GM21447 (cell line): ENCODE measurements around the gene EVA1B.

Experiments
- ATAC-seq: cut with Tn5 transposase; IDR thresholded peaks from one replicate; pipeline ENCODE4 v1.9.1; 2021; ENCODE audit not compliant: unreplicated experiment

The EVA1B gene

GRCh38 chr1:36346741-36347370 is 23.4 kb upstream of the EVA1B start:
- ATAC-seq: no peak

DNA sequence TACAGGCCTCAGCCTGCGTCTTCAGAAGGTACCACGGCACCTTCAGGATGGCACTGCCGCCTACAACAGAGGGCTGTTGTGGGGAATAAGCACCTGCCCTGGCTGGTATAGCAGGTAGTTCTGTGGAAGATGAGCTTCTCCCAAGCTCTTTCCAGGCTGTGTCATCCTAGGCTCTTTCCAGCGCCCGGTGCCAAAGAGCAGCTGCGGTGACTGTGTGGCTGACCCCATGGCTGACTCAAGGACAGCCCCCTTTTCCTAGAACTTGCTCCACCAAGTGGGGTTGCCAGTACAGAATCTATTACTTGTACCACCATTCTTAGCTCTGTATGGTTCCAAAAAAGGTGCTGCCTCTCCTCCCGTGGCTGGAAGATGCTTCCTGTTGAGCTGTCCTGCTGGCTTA is 21.9 kb upstream of the EVA1B start:
- ATAC-seq: no peak

GRCh38 chr1:36344395-36344680 is 20.9 kb upstream of the EVA1B start:
- no peak for ATAC-seq

GRCh38 chr1:36343651-36344394 is 20.4 kb upstream of the EVA1B start:
- ATAC-seq: no peak

GRCh38 chr1:36342426-36343185 is 19.2 kb upstream of the EVA1B start:
- ATAC-seq: no peak

DNA sequence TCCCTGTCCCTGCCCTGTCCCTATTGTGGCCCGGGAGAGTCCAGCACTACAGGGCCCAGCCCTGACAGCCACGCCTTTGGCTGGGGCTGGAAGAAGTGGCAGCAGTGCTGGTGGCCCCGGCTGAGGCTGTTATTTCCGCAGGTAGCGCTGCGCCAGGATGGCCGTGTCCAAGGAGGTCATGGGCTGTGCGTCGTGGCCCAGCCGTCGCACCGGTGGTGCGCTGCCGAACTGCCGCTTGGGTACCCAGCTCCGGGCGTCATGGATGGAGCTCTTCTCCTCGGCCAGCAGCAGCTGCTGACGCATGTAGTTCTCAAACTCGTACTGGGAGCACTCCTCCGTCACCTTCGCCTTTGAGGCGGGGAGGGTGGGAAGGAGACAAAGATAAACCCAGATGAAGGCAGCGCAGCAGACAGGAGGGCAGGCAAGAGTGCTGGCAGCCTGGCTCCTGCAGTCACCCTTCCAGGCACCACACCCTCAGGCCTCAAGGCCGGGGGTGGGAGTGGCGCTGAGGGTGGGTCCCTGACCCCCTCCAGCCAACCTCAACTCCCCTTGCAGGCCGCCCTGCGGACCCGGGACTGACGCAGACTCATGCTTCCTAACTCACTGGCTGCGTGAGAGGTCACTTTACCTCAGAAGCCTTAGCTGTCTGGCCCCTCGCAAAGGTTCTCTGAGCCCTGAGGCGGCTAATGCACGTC is 18.3 kb upstream of the EVA1B start:
- ATAC-seq: no peak

DNA sequence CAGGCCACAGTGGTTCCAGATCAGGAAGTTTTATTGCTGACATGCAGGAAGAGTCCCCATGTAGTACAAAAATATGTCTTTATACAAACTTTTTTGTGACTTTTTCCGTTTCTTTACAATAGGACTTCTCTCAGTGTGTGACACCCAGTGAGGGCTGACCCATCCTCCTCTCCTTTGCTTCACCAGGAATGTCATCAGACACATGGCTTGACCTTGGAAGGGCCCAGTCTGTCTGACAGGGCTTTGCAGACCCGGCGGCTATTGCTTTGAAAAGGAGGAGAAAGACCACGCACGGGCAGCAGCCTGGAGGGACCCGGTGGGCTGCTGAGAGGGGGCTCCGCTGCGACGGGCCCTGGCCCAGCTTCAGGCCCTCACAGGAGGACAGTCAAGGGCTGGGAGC is 16.2 kb upstream of the EVA1B start:
- ATAC-seq: no peak

GRCh38 chr1:36339215-36339614 is 15.8 kb upstream of the EVA1B start:
- ATAC-seq: no peak

GRCh38 chr1:36337830-36338229 is 14.4 kb upstream of the EVA1B start:
- no peak for ATAC-seq

GRCh38 chr1:36330940-36331339 is 7.5 kb upstream of the EVA1B start:
- no peak for ATAC-seq

DNA sequence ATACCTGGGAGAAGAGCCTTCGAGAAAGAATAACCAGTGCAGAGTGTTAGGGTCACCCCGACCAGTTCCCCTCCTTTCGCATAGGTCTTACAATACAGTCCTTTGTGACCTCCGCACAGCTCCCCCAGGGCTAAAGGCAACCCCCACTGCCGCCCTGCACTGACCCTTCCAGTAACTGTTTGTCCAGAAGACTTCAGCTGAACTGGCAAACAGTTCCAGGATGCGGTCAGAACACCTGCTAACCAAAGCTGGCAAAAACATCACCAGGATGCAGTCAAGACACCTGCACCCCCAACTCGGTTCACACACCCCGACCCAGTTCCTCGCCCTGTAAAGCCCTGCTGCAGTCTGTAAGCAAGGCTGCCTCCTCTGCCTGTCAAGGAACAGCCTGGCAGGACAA is 6.4 kb upstream of the EVA1B start:
- ATAC-seq: no peak

DNA sequence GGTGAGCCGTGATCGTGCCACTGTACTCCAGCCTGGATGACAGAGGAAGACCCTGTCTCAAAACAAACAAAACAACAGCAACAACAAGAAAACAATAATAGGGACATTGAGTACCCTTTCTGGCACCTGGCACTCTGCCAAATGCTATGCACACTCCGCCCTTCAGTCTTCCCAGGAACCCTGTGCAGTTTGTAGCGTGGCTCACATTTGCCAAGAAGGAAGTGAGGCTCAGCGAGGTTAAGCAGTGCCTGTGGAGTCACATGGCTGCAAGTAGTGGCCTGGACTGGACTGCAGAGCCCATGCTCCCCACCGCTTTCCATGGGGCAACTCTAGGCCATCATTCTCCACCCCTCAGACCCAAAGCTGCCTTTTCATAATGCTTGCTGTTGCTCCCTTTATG is 5.3 kb upstream of the EVA1B start:
- ATAC-seq: no peak

- ATAC-seq: no peak
These were observed 4.6 kb upstream of the EVA1B start for GRCh38 chr1:36328088-36328480.

GRCh38 chr1:36327421-36328087 is 4.1 kb upstream of the EVA1B start:
- ATAC-seq: no peak

DNA sequence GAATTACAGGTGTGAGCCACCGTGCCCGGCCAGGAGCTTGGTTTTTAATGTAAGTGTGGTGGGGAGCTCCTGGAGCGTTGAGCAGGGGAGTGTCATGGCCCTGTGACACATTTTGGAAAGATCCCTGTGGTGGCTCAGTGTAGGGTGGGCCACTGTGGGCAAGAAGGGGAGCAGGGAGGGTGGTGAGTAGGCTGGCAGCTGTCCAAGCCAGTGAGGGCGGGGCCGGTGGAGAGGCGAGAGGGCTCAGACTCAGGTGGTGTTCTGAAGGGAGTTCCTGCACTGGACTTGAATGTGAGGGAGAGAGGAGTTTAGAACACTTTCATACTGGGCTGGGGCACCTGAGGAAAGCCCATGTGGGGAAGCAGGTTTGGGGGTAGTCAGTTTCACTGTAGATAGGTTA is 3.1 kb upstream of the EVA1B start:
- ATAC-seq: no peak

- ATAC-seq: no peak
These were observed 883 bp upstream of the EVA1B start for GRCh38 chr1:36324353-36324703.

GRCh38 chr1:36322786-36323635 is 434 bp downstream of the EVA1B start:
- ATAC-seq: no peak

DNA sequence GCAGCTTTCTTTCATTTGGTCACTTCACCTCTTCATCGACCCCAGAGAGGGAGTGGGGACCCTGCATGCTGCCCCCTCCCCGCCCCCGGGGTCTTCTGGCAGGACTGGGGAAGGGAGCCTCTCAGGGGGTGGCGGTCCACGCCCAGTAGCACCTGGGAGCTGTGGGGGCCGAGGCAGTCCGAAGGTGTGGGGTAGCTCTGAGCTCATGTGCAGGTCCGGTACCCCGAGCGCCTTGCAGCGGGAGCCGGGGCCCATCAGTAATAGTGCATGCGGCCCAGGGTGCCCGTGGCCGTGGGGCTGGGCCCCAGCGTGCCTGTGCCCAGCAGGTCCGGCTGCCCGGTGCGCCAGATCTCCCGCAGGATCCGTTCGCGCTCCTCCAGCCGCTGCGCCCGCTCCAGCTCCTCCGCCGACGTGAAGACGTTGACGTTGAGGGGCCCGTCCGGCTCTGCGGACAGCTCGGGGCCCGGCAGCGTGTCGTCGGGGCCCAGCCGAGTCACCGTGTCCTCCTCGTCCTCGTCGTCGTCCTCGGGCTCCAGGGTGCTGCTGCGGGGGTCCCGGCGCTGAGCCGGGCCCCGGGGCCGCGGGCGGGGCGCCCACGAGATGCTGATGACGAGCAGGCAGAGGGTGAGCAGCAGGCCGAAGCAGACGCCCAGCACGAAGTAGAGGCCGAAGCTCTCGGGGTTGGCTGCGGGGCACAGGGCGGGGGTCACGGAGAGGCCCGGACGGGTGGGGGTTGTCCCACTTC is 1.2 kb downstream of the EVA1B start:
- no peak for ATAC-seq

- no peak for ATAC-seq
These were observed 2.1 kb downstream of the EVA1B start for GRCh38 chr1:36321119-36321951.
